Measurements from ENCODE around the gene ACOXL.
"Not testable (repeated sequence)": the region's sequence is repeated elsewhere in the genome, so short reads cannot be mapped to it uniquely, and the experiment has no call there.

ACOXL gene

GRCh38 chr2:111048856-111049768, 316.7 kb downstream of the ACOXL start:
- DNase-seq, result no peak

GRCh38 chr2:111049792-111050640, 317.6 kb downstream of the ACOXL start:
- DNase-seq, result no peak

GRCh38 chr2:111050701-111051376, 318.5 kb downstream of the ACOXL start:
- DNase-seq, result no peak

GRCh38 chr2:111052621-111053020, 320.2 kb downstream of the ACOXL start:
- DNase-seq, result no peak

GRCh38 chr2:111053266-111053665, 320.9 kb downstream of the ACOXL start:
- DNase-seq, result no peak

GRCh38 chr2:111053825-111054515, 321.6 kb downstream of the ACOXL start:
- no peak for DNase-seq

GRCh38 chr2:111054791-111055691, 322.7 kb downstream of the ACOXL start:
- no peak for DNase-seq

- no peak for DNase-seq
These were observed 323.4 kb downstream of the ACOXL start for GRCh38 chr2:111055735-111056134.

GRCh38 chr2:111057045-111057444, 324.7 kb downstream of the ACOXL start:
- no peak for DNase-seq

- DNase-seq, result no peak
These were observed 325.3 kb downstream of the ACOXL start for GRCh38 chr2:111057721-111058120.

GRCh38 chr2:111058264-111058663, 325.9 kb downstream of the ACOXL start:
- no peak for DNase-seq

- no peak for DNase-seq
These were observed 328.8 kb downstream of the ACOXL start for GRCh38 chr2:111061191-111061590.

- no peak for DNase-seq
These were observed 330.0 kb downstream of the ACOXL start for GRCh38 chr2:111062417-111062816.

- no peak for DNase-seq
These were observed 333.8 kb downstream of the ACOXL start for GRCh38 chr2:111066062-111066593.

- DNase-seq, result no peak
These were observed 336.2 kb downstream of the ACOXL start for GRCh38 chr2:111068435-111069058.

GRCh38 chr2:111069722-111070121, 337.3 kb downstream of the ACOXL start:
- DNase-seq, result no peak

- no peak for DNase-seq
These were observed 339.3 kb downstream of the ACOXL start for GRCh38 chr2:111071600-111072171.

GRCh38 chr2:111072220-111072871, 340.0 kb downstream of the ACOXL start:
- no peak for DNase-seq

- not testable (repeated sequence) for DNase-seq
These were observed 350.3 kb downstream of the ACOXL start for GRCh38 chr2:111082659-111083058.

GRCh38 chr2:111091811-111092211, 359.4 kb downstream of the ACOXL start:
- no peak for DNase-seq

Measured in DMS 273 treated with DMSO at 0.1 percent for 48 hours (cell line).